NCI-H345 treated with DMSO at 0.1 percent for 48 hours (cell line): ENCODE data around the gene S100A5.
A peak's percentile ranks its signal among the peaks of the same experiment; 100 is the strongest.

Source experiments
- DNase-seq: peaks from one replicate; lab custom pipeline; 2025; ENCODE audit not compliant: unreplicated experiment; lab: John Stamatoyannopoulos, UW

The S100A5 gene

DNA sequence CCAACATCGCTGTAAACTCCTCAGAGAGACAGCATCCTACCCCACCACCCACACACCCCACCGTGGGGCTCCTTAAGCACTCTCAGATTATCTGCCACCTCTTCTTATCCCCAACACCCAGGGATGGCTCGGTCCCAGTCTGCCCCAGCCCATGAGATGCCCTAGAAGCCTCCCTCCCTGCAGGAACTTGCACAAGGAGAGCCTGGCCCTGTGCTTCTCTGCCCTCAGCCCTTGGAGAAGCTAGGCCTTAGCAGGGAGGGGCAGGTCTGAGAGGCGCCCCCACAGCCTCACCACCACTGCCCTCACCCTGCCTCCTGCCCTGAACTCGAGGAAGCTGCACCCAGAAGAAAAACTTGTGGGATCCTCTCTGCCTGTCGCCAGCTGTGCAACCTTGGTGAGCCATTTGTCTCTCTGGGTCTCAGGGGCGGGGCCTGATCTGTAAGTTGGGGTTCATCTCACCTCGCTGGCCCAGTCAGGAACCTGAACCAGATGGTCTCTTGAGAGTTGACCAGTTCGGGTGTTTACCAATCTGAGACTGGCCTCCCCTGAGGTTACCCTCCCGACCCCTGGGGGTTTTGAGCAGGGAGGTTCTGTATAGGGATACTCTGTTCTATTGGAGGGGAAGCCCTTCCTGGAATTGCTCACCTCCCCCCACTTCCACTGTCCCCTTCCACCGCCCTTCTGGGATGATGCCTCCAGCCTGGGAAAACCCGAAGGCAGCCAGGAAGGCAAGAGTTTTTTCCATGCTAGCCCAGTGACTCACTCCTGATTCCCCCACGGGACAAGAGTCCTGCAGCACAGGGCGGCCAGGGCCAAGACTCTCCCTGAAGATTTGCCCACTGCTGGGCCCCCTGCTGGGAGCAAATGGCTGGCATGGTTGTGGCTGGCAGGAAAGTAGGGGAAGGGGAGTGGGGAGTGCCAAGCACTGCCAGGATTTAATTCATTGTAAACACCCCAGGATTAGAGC lies 8.3 kb upstream of the S100A5 start, which contains the start of gene S100A3:
TSS of gene S100A3 (minus strand) at position 537 of the 967 bp plus-strand sequence. CDS start 773 bp downstream, outside the sequence.
- no peak for DNase-seq

DNA sequence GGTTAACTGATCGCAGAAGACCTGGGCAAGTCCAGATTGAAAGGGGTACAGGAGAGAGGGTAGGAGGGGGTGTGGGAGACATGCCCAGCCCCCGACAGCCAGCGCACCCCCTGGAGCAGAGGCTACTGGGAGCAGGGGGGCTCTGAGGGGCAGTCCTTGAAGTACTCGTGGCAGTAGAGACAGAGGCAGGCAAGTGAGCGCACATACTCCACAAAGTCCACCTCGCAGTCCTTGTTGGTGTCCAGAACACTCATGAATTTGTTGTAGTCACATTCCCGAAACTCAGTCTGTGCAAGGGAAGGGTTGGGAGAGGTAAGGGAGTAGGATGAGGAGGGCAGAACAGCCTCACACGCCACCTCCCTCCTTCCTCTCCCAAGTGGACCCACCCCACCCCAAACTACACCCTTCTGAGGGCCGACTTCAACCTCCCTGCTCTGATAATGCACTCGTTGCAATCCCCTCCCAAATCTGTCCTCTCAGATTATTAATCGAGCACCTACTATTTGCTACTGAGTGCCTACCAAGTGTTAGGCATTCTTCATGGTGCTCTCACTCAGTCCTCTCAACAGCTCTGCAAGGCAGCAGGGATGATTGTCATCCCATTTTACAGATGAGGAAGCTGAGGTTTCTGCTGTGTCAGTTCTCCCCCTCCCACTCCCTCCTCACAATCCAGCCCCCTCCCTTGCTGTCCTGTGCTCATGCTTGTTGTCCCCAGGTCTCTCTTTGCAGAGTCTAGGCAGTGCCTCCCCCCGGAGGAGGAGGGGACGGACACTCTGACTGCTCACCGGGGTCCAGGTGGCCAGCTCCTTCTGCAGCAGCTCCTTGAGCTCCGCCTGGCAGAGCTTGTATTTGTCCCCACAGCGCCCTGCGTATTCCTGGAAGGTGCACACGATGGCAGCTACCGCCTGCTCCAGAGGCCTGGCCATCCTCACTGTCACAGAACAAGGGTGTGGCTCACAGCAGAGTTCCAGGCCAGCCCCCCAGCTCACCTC lies 7.1 kb upstream of the S100A5 start:
- no peak for DNase-seq

DNA sequence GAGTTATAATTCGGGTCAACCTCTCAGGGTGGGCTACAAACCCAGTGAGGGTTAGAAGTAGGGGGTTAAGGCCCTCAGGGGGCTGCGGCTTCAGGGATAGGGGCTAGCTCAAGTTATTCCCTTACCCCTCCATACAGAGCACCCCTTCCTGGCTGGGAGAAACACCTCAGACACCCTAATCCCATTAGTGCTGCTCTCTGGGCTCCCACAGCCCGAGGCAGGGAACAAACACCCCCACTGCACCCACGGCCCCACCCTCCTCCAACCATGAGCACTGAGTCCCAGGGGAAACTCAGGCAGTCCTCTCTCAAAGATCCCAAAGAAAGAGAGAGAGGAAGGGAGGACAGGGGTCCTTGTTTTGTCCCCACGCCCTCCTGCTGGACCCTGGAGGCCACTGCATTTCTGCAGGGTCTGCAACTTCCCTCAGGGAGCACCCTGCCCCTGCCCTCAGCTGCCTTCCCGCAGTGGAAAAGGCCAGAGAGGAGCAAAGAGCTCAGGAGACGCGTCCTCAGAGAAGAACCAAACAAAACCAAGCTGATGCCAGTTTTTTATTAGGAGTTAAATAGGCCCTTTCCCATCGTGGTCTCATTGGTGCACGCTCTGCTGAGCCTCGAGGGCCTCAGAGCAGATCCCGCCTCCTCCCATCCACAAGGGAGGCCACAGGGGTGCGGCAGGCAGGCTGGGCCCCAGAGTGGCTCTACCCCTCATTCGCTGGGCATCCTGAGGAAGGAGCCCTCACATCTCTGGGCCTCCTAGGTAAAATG lies 6.2 kb upstream of the S100A5 start:
- DNase-seq, result no peak

DNA sequence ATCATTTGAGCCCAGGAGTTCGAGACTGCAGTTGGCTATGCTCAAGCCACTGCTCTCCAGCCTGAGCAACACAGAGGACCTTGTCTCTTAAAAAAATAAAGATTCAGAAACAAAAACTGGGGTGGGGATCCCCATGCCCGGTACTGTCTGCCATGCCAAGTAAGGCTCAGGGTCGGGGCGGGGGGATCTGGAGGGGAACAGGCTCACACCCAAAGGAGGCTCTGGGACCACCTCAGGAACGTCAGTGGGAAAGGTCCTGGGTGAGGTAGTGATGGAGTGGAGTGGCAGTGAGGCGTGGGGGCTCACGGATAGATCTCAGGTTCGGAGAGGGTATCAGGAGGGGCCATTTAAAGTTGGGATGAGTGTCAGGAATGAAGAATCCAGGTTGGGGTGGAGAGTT lies 5.6 kb upstream of the S100A5 start:
- no peak for DNase-seq

DNA sequence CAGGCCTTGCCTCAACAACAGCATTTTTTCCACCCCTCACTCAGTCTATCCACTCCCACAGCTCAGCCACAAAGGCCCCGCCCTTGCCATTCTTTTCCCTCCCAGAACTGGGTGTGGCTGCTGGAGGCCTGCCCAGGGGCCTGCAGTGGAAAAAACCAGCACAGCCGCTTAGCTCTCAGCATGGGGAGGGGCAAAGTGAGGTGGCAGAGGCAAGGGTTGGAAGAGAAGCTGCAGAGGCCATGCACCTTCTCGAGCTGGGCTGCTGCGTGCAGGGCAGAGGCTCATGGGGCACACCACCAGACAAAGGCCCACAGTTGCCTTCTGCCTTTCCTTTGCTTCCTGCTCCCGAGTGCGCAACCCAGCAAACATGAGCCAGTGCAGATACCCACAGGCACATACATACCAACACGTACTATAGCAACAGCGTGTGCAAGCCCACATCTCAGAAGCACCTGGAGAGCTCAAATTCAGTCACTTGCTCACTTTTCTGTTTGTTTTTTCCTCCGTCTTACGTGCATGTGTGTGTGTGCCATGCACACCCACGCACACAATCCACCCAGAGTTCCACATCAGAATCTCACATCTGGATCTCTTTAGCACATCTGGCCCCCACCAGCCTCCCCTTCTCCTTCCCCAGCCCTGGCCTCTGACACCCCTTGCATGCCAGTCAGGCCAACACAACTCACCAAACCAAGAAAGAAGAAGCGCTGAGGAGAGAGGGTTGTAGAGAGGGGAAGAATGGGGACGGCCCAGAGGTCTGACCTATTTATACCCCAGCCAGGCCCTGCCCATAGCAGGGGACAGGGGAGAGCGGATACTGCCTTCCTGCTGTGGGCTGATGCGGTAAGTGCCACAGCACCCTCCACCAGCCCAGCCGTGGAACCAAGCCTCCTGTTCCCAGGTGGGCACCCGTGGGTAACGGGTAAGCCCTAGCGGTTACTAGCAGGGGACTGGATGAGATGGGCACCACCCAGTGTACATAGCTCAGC lies 4.6 kb upstream of the S100A5 start, which contains the start of gene S100A4:
TSS of gene S100A4 (minus strand) at position 740 of the 989 bp plus-strand sequence. CDS start 1,012 bp downstream, outside the sequence.
- DNase-seq, result peak; percentile 86

DNA sequence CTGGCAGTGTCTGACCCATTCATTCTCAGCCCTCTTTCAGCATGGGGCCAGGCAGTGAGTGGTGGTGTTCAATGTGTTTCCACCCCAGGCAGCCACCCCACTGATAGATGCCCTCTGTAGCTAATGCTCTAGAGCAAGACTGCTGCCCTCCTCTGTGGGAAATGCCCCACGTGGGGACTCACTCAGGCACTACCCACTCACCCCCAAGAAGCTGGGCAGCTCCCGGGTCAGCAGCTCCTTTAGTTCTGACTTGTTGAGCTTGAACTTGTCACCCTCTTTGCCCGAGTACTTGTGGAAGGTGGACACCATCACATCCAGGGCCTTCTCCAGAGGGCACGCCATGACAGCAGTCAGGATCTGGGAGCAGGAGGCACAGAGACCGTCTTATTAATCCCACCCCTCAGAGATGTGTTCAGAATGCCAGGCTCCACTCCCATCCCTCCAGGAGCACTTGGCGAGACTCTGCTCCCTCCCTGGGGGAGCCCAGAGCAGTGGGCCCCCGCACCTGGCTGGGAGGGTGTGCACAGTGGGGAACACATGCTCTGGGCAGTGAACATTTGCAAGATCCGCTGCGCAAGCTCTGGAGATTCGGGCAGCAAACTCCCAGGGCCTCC lies 3.8 kb upstream of the S100A5 start:
- no peak for DNase-seq

DNA sequence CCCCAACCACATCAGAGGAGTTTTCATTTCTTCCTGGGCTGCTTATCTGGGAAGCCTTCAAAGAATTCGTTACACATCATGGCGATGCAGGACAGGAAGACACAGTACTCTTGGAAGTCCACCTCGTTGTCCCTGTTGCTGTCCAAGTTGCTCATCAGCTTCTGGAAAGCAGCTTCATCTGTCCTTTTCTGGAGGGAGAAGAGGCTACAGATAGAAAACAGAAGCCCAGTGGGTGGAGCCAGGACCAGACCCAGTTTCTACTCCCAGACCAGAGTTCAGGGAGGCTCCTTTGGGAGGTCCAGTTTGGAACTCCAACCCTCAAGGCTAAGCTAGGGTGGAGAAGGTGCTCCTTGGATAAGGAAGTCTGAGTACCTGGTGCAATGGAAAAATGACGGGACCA lies 3.0 kb upstream of the S100A5 start:
- no peak for DNase-seq

DNA sequence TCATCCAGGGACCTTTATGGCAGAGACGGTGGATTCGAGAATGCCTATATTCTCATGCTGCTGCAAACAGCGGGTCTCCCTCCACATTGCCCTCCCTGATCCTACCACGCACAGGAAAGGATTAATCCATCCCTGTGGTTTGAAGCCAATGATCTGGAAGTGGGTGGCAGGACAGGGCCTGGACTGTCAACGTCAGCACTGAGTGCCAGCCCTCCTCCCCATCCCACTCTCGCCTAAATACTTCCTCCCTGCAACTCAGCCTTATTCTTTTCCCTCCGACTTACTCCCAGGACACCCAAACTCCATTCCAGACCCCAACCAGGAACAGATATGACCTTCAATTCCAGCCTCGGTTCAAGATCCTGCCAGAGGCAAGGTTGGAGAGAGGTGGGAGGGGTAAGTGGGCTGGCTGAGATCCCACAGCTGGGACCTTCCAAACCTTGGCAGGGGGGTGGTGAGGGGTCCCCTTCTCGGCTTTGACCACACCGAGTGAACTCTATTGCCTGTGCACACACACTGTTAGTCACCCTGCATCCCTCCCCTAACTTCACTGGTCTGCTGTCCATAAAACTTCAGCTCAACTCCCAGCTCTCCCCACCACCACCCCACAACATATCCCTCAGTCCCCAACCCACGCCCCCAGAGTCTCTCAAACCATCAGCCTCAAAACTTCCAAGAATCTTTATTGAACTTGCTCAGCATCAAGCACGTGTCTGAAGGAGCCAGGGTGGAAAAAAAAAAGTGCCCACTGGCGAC lies 2.4 kb upstream of the S100A5 start:
- DNase-seq, result no peak

DNA sequence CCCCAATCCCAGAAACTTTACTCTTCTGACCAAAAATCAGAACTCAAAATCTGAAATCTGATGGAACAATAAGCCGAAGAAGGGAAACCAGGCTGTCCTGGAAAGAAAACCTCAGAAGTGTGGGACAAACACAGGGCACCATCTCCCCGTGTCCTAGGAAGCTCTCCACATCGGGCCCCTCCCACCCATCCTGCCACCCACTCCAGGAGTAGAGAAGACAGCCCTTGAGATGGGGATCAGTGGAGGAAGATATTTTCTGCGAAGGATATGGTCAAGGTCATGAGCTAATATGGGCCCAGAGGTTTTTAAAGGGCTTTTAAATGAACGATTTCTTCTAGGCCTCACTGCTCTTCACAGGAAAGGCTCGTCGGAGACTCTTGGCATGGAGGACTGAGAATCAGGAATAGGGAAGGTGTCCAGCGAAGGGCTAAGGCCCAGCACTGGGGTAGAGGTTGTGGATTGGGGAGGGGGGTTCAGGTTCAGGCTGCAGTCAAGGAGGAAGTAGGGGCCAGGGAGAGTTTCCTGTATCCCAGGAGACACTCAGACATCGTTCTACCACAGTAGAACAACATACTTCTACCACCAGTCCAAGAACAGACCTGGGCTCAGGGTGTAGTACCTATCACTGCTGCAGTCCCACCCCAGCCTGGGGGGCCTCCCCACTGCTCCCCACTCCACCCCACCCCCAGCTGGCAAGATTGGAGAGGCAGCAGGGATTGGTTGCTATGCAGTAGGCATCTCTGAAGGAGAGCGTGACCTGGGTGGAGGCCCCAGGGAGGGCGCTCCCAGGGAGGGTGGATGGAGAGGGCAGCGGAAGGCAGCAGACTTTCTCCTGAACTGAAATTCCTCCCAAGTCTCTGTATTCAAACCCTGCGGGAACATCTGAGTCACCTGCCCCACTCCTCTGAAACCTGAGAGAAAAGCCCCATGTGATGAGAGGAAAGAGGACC lies 1.2 kb upstream of the S100A5 start:
- DNase-seq, result no peak

DNA sequence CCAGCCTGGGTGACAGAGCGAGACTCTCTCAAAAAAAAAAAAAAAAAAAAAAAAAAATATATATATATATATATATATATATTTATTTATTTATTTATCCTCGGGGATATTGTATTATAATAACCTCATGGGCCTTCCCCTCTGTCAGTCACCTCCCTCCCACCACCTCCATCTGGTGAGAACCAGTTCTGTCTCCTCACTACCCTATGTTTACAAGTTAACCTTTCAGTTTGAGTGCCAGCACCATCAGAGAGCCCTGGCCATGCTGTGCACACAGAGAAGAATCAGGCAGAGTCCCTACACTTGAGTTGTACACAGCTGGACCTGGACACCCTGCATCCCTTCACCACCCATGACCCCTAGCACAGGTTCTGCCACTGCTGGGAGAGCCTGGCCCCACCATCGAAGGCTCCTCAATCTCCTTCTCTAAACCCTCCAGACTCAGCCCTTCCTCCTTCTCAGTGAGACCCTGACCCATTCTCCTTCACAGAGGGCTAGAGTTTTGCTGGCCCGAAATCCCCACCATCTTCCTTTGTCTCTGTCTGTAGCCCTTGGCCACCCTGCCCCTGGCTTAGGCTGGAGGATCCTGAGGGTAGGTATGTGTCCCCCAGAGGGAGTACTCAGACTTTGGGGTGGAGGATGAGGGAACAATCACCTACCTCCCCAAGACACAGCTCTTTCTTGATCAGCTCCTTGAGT lies 1.2 kb downstream of the S100A5 start:
- DNase-seq, result no peak

DNA sequence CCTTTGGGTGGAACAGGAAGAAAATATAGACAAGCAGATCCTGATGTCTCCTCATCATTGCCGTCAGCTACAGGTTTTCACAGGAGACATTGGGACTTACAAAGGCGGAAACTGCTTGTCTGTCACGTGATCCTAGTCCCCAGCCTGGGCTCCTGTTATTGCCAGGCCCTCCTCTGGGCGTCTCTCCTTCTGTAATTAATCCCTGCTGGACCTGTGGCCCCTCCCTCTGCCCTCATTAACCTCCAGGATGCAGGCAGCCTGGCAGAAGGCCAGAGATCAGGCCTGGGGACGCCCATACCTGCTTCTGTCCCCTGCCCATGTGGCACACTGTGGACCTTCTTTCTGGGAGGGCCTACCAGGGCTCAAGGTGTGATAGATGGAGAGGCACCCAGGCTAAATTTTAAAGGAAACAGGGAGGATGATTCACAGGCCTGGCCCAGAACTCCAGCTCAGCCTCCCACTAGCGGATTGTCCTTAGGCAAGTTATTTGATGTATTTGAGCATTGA lies 2.4 kb downstream of the S100A5 start:
- DNase-seq, result no peak

DNA sequence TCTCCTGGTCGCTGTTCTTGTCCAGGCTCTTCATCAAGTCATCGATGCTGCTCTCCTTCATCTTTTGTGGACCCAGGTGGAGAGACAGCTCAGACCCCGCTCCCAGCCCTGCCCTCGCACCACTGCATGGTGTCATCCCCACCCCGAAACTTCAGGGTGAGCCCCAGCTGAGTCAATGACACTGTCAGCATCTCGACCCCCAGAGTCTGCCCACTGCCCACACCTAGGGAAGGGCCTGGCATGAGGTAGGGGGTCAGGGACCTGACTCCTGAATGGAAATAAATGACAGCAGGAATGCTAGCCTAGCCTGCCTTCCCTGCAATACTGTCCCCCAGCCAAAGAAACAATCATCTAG lies 3.4 kb downstream of the S100A5 start:
- no peak for DNase-seq

DNA sequence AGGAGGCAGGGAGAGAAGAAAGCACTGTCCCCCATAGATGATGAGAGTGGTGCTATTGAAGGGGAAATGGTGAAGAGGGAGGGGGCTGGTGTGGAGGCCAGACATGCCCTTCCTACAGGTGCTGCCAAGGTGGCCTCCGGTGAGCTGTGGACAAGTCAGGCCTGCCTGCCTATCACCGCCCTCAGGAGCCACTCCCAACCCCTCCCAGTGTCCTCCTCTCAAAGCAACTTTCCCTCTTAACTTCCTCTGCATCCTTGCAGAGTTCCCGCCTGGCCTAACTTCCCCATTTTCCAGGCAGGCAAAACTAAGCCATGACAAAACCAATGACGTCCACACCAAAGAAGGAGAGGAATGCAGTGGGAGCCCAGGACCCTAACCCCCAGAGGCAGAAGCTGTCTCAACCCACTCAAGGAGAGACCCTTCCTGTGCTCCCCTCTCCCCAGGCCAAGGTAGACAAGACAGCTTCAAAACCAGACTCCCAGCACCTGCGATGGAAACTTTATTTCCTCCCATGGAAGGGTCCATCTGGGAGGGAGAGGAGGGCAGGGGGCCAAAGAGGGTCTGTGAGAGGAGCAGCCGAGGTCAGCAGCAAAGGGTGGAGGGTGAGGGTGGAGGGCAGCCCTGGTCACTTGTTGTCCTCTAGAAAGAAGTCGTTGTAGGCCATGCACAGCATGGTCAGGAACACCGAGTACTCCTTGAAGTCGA lies 3.9 kb downstream of the S100A5 start:
- no peak for DNase-seq

DNA sequence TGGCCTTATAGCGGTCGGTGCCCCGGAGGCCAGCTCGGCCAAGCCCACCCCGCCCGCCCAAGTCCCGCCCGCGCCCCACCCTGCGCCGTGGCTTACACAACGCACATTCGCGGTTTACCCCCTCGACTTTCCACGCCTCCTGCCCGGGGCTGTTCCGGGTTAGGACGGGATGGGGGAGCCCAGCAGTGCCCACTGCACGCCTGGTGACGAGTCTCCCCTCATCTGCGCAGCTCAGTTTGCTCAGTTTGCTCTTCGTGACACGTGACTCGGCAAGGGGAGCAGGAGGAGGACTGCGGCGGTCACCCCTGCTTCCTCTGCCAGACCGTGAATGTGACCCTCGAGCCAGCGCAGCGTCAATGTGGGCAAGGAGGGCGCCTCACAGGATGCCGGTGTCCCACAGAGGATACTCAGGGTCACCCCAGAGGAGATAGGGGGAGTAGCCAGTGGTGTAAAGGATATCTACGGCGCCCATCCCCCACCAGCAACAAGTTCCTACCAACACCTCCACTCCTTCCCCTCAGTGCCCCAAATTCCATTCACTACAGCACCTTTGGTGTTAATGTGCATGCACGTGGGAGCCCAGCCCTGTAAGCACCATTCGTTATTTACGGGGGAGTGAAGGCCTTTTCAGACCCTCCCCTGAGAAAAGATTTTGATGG lies 4.6 kb downstream of the S100A5 start:
- peak; percentile 63 for DNase-seq
